PC-3 (cell line): ENCODE results near the gene ATF2. TPM values are rescaled to one million over a fixed set of nuclear protein-coding genes. Genes with fewer than 3 reads are reported as not detected.
"Not testable (repeated sequence)": the region's sequence is repeated elsewhere in the genome, so short reads cannot be mapped to it uniquely, and the experiment has no call there.

Experiments
- ATAC-seq: fragments of 200-7000 bp; cut with Tn5 transposase; 2 replicates; pipeline ENCODE4 v1.9.1; 2020; ENCODE audit warnings: mild to moderate bottlenecking, moderate library complexity
- BruUV-seq: library from RNA; stranded (reverse); fragments of 400-500 nt; replicated peaks from 2 replicates; lab custom pipeline; 2021; lab: Mats Ljungman, UMichigan
- CTCF ChIA-PET: fragments of 300-600 bp; sonication (Branson Sonifier 250); formaldehyde crosslinking; loops from one replicate; lab custom pipeline; 2022; ENCODE audit warnings: antibody characterized with exemption; lab: Charles Lee
- POLR2A ChIA-PET: fragments of 300-600 bp; sonication (Branson Sonifier 250); formaldehyde crosslinking; loops from one replicate; lab custom pipeline; 2022; ENCODE audit warnings: antibody characterized with exemption; ENCODE audit not compliant: unreplicated experiment; lab: Charles Lee
- DNase-seq: peaks from one replicate; pipeline ENCODE4 v3.0.0-alpha.2; 2015
- H2AFZ ChIP-seq: fragments of 300-600 bp; sonication (generic); 2 replicates; pipeline ENCODE4 v1.6.0; 2016; ENCODE audit warnings: antibody characterized with exemption, low read length
- H3F3A ChIP-seq: fragments of 300-600 bp; sonication (generic); one replicate; pipeline ENCODE4 v1.6.0; 2017; ENCODE audit warnings: antibody characterized with exemption, low read length, control low read depth, mild to moderate bottlenecking; ENCODE audit not compliant: unreplicated experiment
- H3K27ac ChIP-seq: fragments of 300-600 bp; sonication (generic); 2 replicates; pipeline ENCODE4 v1.5.1; 2016; ENCODE audit warnings: mild to moderate bottlenecking, low read length
- H3K27me3 ChIP-seq: fragments of 300-600 bp; sonication (generic); 2 replicates; pipeline ENCODE4 v1.6.1; 2016; ENCODE audit warnings: low read length, mixed read lengths
- H3K36me3 ChIP-seq: fragments of 300-600 bp; sonication (generic); 2 replicates; pipeline ENCODE4 v1.6.1; 2016; ENCODE audit warnings: low read depth, mixed run types, low read length, mixed read lengths
- H3K4me1 ChIP-seq: fragments of 300-600 bp; sonication (generic); 2 replicates; pipeline ENCODE4 v1.5.1; 2016; ENCODE audit warnings: low read length; ENCODE audit not compliant: insufficient read depth
- H3K4me2 ChIP-seq: fragments of 300-600 bp; sonication (generic); 2 replicates; pipeline ENCODE4 v1.6.0; 2016; ENCODE audit warnings: low read length
- H3K4me3 ChIP-seq: fragments of 300-600 bp; sonication (generic); 2 replicates; pipeline ENCODE4 v1.5.1; 2016; ENCODE audit warnings: mild to moderate bottlenecking, low read length, mixed read lengths
- H3K79me2 ChIP-seq: fragments of 300-600 bp; sonication (generic); 2 replicates; pipeline ENCODE4 v1.6.1; 2017; ENCODE audit warnings: low read length, mixed read lengths
- H3K9ac ChIP-seq: fragments of 300-600 bp; sonication (generic); 2 replicates; pipeline ENCODE4 v1.6.0; 2016; ENCODE audit warnings: mild to moderate bottlenecking, low read length
- H3K9me2 ChIP-seq: fragments of 300-600 bp; sonication (generic); replicated peaks from 2 replicates; pipeline ENCODE4 v1.6.1; 2016; ENCODE audit warnings: mixed run types, low read length, mixed read lengths
- H3K9me3 ChIP-seq: fragments of 300-600 bp; sonication (generic); 2 replicates; pipeline ENCODE4 v1.6.1; 2016; ENCODE audit warnings: low read length, mixed read lengths
- H4K20me1 ChIP-seq: fragments of 300-600 bp; sonication (generic); 2 replicates; pipeline ENCODE4 v1.6.1; 2016; ENCODE audit warnings: low read length, mixed read lengths
- CTCF ChIP-seq: fragments of 300-600 bp; sonication (generic); conservative IDR thresholded peaks from 2 replicates; pipeline ENCODE4 v1.5.1; 2017; ENCODE audit warnings: antibody characterized with exemption, low read depth, mild to moderate bottlenecking, low read length
- EZH2 ChIP-seq: fragments of 300-600 bp; sonication (generic); IDR thresholded peaks from one replicate; pipeline ENCODE4 v1.6.1; 2017; ENCODE audit warnings: antibody characterized with exemption, mild to moderate bottlenecking, low read length; ENCODE audit not compliant: unreplicated experiment
- EZH2phosphoT487 ChIP-seq: fragments of 300-600 bp; sonication (generic); IDR thresholded peaks from 2 replicates; pipeline ENCODE4 v1.6.1; 2018; ENCODE audit warnings: mild to moderate bottlenecking, antibody characterized with exemption, low read length, borderline replicate concordance
- intact Hi-C: fragments of 100-400 bp; cut with micrococcal nuclease; formaldehyde crosslinking; loops from 2 replicates; pipeline ENCODE4 v1.9.0; 2023
- total RNA-seq: library from RNA; depleted of rRNA; stranded (reverse); fragments of >200 nt; gene quantifications from 2 replicates; pipeline ENCODE4 v1.2.3, GENCODE V29; 2014

Gene ATF2
- total RNA-seq, 1 experiment from 2014 or later = 12.6 TPM

DNA sequence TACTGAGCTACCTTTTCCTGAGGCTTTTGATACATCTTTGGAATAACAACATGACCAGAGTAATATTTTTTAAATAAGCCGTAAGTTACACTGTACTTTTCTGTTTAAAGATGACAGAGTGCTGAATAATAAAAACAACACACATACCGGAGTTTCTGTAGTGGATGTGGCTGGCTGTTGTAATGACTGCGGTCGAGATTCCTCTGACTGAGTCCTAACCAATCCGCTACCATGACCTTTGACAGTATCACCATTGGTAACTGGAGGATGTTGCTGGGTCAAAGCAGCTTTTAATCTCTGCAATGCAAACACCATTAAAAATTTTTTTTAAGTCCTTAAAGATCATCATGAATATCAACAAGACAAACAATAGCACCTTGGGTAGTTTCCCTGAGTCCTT is 70.7 kb downstream of the ATF2 start:
- CTCF ChIA-PET = no interaction called here
- Histone ChIP-seq H3K27ac (no peak overlapping the region), H3K79me2 (no peaks in the 10 kb centered on the region), H3K4me2 (peak overlapping the region; percentile 8; the same call in 1 of the 2 replicates), H4K20me1 (no peaks in the 10 kb centered on the region), H3K9me2 (no peaks in the 10 kb centered on the region), H3K4me3 (no peak overlapping the region), H3F3A (no peaks in the 10 kb centered on the region), H3K9ac (no peak overlapping the region), H3K4me1 (peaks cover 13% of the 10 kb centered on the region), H3K36me3 (peaks cover 13% of the 10 kb centered on the region; the same call in 1 of the 2 replicates), H3K27me3 (no peaks in the 10 kb centered on the region), H2AFZ (no peak overlapping the region), H3K9me3 (no peaks in the 10 kb centered on the region)
- peak; percentile 70 for DNase-seq
- ATAC-seq = peak; percentile 94
- POLR2A ChIA-PET = no interaction called here
- intact Hi-C loops = no loop called here
- TF ChIP-seq EZH2phosphoT487 (no peak), CTCF (no peak)
- no TSS peak for BruUV-seq

- H3K9me2 ChIP-seq, H2AFZ ChIP-seq, H4K20me1 ChIP-seq, intact Hi-C loops, H3K4me3 ChIP-seq, CTCF ChIA-PET, H3K9me3 ChIP-seq, POLR2A ChIA-PET, H3K4me2 ChIP-seq, H3K27me3 ChIP-seq, H3K36me3 ChIP-seq, H3K4me1 ChIP-seq, H3F3A ChIP-seq, H3K27ac ChIP-seq, H3K9ac ChIP-seq, BruUV-seq, ATAC-seq, DNase-seq, H3K79me2 ChIP-seq: not testable (repeated sequence)
These were observed 83.9 kb downstream of the ATF2 start for GRCh38 chr2:175084117-175084516.

DNA sequence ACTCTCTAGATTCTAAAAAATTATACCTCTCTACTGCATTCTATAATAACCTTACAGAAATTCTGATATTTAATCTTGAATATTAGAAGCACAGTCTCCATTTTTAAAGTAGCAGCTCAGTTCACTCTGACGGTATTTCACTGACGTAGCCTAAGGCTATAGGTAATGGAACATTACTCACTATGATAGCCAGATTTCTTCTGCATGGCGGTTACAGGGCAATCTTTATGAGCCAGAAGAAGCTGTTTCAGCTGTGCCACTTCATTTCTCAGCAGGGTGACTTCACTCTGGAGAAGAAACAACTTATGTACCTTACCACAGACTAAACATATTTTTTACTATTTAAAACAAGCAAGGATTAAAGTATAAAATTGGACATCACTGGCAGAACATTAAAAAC is 87.5 kb downstream of the ATF2 start:
- DNase-seq (peak; percentile 15), ATAC-seq (no peak)
- TF ChIP-seq CTCF = no peak
- no peak for TF ChIP-seq EZH2phosphoT487
- TF ChIP-seq EZH2 = no peak
- Histone ChIP-seq H3K79me2 (no peaks in the 10 kb centered on the region), H3K4me2 (no peak overlapping the region), H3K4me3 (no peak overlapping the region), H3K27me3 (no peaks in the 10 kb centered on the region), H3K9ac (no peak overlapping the region), H3K36me3 (no peaks in the 10 kb centered on the region; the same call in 1 of the 2 replicates), H3K4me1 (no peaks in the 10 kb centered on the region), H4K20me1 (no peaks in the 10 kb centered on the region), H3K9me2 (no peaks in the 10 kb centered on the region), H3F3A (no peaks in the 10 kb centered on the region), H3K9me3 (no peaks in the 10 kb centered on the region), H2AFZ (no peak overlapping the region), H3K27ac (no peak overlapping the region)
- ChIA-PET CTCF (interaction anchor here (0.5 kb wide), 1 partner anchor 11 kb away, joined by 4 read pairs; no protein-coding TSS in a partner anchor), POLR2A (interaction anchor here (0.7 kb wide), 1 partner anchor 259 kb away, joined by 5 read pairs; no protein-coding TSS in a partner anchor)
- intact Hi-C loops = no loop called here
- no TSS peak for BruUV-seq
